Stimulated activated CD8-positive, alpha-beta memory T cell treated with anti-CD3 and anti-CD28 coated beads, Interleukin-4, amount 100 ng/mL, for 4 hours (primary cell): Measurements from ENCODE around the gene MUC13.

Experiments
- DNase-seq, 2 donors: peaks; one replicate each; pipeline ENCODE4 v3.0.0-alpha.2; 2020; ENCODE audit warnings: low read depth in 2 of 2, low spot score in 1 of 2

MUC13 gene

DNA sequence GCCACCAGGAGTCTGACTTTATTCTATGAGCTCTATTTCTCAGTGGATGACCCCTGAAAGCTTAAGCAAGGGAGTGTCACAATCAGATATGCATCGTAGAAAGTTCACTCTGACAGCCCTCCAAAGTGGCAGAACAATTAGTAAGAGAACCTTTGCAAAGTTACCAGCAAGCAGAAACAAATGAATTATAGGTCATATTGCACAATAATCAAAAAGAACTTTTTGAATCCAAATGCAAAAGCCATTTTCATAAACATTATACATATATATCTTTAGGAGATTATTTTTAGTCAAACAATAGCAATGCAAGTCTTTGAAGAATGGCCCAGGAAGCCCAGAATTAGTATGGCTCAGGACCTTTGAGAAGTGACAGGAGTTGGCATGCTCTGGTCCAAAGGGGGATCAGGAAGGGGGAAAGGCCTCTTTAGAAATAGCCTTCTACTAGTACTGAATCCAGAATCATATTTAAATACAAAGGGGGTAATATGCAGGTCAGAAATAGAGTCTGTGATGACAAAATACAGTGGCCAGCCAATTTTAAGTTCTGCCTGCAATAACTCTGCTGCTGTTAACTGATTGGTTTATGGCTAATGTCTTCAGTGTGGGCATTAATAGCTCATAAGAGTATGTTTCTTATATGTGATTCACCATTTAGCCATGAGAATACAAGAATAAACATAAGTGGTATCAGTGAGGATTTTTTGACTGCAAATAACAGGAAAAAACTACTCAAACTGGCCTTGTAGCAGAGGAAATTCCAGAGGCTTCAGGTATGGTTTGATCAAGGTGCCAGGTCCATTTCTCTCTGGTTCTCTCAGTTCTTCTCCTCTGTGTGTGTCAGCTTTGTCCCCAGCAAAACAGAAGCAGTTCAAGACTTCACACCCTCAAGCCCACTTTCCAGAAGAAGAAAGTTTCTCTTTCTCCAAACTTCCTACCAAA lies 30.4 kb downstream of the MUC13 start:
- no peak for DNase-seq

GRCh38 chr3:124896824-124897526 lies 37.6 kb downstream of the MUC13 start:
- DNase-seq, result no peak

- no peak for DNase-seq
Measured at GRCh38 chr3:124895756-124896155, 38.8 kb downstream of the MUC13 start.

- DNase-seq, result no peak
Measured at GRCh38 chr3:124893526-124893925, 41.0 kb downstream of the MUC13 start.

GRCh38 chr3:124890573-124891190 lies 43.9 kb downstream of the MUC13 start:
- DNase-seq, result no peak

- no peak for DNase-seq
Measured at GRCh38 chr3:124888482-124889441, 45.8 kb downstream of the MUC13 start.

DNA sequence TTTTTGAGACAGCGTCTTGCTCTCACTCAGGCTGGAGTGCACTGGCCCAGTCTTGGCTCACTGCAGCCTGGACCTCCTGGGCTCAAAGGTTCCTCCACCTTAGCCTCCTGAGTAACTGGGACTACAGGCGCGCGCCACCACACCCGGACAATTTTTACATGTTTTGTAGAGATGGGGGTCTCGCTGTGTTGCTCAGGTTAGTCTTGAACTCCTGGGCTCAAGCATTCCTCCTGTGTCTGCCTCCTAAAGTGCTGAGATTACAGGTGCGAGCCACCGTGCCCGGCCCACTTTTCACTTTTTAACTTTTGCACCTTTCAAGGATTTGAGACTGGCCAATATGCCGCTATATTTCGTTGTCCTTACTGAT lies 46.6 kb downstream of the MUC13 start:
- no peak for DNase-seq

DNA sequence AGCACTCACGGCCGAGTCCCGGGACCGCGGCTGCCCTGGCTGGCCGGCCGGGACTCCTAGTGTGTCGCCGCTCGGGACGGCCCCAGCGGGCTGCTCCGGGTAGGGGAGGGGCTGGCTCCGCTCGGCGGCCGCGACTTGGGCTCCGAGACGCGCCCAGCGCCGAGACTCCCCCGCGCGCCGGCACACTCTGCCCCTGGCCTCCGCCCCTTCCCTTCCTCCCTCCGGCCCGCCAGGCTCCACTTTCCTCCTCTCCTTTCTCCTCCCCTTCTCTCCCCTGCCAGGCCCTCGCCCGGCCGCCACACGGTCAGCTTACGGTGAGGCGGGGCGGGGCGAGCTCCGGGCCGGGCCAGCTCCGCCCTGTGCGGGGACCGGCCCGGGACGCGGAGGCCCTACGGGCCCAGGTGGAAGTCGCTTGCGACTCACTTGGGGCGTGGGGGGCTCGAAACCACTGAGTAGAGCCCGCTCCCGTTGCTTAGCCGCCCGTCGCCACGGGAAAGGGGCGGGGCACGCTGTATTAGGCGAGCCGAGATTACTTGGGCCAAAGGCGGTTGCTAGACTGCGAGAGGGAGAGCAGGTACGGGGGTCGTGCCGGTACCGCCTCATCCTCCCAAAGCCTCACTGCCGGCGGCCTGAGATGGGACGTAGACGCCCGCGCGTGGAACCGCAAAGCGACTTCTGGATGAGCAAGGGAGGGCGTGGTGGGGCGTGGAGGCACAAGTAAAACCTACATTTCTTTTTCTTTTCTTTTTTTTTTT lies 47.2 kb downstream of the MUC13 start, which contains the start of gene ITGB5:
ITGB5 (minus strand) TSS at position 189 of the 755 bp plus-strand sequence. CDS start 365 bp downstream, outside the sequence.
- DNase-seq, result peak in 1 of 2 donors; percentile 4

- DNase-seq, result peak in 1 of 2 donors; percentile 14
Measured at GRCh38 chr3:124886168-124887056, 48.1 kb downstream of the MUC13 start.

GRCh38 chr3:124885466-124886167 lies 48.9 kb downstream of the MUC13 start:
- DNase-seq, result no peak

- no peak for DNase-seq
Measured at GRCh38 chr3:124884474-124885101, 50.0 kb downstream of the MUC13 start.

DNA sequence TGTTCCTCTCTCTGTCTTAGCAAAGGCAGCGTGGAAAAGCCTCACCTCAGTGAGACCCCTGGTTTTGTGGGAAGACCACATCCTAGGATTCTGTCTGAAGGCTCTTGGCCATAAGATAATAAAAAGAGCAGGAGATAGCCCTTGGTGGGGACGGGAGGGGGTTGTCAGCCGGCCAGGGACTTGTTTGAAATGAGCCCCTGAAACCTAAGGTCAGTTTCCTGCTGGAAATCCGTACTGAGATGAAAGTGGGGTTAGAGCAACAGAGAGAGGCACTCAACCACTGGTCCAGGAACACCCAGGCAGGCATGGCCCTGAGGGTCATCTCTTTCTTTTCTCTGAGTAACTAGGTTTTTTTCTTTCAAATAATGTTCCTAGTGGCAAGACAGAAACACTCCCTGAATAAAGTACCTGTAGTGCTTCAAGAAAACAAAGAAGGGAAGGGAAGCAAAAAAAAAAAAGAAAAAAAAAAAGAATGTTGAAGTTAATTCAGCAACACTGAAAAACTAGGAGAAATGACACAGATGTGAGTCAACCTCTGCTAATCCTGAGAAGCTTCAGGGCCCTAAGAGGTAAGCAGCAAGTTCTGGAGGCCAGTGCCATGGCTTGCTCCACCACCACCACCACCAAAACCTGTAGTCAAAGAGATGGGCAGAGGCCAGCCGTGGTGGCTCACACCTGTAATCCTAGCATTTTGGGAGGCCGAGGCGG lies 50.6 kb downstream of the MUC13 start:
- DNase-seq, result no peak

DNA sequence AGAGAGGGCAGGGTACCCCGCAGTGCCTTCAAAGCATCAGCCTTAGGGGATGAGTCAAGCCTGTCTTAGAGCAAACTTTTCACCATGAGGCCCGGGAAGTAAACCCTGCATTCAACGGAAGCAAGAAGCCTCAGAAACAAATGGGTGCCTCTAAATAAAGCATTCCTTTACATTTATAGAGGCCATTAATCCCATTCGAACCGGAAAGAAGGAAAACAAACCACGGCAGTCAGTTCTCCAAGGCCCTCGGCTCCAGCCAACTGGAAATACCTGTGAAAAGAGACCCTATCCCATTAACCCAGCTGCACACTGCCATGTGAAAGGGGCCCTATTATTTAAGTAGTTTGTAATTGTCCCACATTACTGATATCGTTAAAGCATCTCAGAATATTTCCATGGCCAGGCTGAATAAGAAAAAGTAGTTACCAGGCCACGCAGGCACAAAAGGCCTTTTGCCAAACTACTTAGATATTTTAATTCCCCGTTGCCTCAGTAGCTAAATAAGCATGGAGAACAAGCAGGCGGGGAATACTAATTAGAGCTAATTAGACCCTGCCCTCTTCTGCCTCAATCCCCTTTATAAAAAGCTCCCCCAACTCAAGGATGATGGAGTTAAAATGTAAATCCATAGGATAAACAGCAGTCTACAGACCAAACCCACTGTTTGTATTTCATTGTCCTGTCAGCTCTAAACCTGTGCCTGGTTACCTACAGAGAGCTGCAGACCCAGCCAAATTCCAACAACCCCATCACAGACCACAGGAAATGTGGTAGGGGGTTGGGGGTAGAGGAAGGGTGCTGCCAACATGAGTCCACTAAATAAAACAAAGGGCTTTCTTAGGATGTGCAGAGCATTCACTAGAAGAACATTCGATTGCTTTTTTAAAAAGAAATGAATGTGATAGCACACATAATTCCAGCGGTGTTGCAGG lies 51.5 kb downstream of the MUC13 start:
- DNase-seq, result no peak

DNA sequence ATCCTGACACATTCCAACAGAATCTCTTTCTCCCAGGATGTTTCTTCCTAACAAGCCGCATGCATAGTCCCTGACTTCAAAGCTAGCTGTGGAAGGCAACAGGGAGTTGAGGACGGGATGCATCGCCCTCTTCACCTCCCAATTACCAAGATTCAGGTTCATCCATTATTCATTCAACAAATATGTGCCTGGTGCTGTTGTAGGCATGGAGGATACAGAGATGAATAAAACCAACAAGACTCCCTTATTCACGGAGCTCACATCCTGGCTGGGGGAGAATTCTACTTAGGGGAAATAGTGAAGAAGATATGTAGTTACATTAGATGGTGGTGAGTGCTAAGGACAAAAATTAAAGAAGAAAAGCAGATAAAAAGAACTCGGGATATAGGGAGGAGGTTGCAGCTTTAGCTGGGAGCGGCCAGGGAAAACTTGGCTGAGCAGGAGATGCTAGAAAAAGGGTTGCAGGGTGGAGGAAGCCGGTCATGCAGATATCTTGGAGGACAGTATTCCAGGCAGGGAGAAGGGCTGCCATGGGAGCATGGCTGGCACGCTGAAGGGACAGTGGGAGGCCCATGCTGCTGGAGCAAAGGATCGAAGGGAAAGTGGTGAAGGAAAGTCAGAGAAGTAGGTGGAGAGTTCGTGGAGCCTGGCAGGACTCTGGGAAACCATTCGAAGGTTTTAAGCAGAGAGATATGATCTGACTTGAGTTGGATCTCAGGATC lies 52.4 kb downstream of the MUC13 start:
- no peak for DNase-seq

DNA sequence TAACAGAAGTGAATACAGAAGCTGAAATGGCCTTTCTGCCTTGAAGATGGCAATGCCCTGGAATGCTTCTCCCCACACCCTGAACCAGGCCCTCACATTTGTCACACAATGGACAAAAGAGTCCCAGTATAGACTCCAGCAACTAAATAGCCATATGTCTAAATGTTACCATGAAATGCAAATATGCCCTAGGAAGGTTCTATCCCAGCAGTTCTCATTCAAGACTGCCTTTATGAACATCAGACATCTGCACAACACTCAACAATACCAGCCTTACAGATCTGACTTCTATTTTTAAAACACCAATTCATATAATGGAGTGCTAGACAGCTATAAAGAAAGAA lies 55.2 kb downstream of the MUC13 start:
- no peak for DNase-seq
